ENCODE data around the gene KCNH2. TPM values are rescaled to one million over a fixed set of nuclear protein-coding genes. Genes with fewer than 3 reads are reported as not detected.

The KCNH2 gene
- total RNA-seq, 1 donor from 2014 or later, result 2.4 TPM

DNA sequence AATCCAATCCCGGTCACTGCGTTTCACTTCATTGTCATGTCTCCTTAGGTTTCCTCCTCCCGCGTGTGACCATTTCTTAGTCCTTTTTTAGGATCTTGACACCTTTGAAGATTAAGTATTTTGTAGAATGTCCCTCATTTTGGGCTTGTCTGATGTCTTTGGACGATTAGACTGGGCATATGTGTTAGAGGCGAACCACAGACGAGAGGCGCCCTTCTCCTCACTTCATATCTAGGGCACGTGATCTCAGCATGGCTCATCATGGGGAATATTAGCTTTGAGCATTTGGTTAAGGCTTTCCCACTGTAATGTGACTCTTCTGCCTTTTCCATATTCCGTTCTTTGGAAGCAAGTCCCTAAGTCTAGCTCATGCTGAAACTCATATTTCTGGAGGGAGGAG is 59.0 kb downstream of the KCNH2 start:
- intact Hi-C loops (cut with DNase I), result no loop called here
- H3K36me3 ChIP-seq, result no peaks in the 10 kb centered on the region

DNA sequence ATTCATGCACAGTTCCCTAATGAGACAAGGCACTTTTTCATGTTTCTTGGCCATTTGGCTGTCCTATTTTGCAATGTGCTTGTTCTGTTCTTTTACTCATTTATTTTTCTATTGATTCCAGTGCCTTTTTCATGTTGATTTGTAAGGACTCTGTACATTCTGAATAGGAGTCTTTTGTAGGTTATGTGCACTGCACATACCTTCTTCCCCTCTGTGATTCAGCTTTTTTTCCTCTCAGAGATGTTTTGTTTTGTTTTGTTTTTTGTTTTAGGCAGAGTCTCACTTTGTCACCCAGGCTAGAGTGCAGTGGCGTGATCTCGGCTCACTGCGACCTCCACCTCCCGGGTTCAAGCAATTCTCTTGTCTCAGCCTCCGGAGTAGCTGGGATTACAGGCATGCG is 59.7 kb downstream of the KCNH2 start:
- no peaks in the 10 kb centered on the region for H3K4me1 ChIP-seq
- DNase-seq, result no peak
- H3K27me3 ChIP-seq (ENCODE audit: low read depth), result peaks cover 6% of the 10 kb centered on the region
- intact Hi-C loops (cut with DNase I), result no loop called here
- no peak for ATAC-seq
- H3K9me3 ChIP-seq, result no peaks in the 10 kb centered on the region
- H3K4me3 ChIP-seq, result no peak overlapping the region
- no peaks in the 10 kb centered on the region for H3K36me3 ChIP-seq
- TF ChIP-seq, protein P1, sequence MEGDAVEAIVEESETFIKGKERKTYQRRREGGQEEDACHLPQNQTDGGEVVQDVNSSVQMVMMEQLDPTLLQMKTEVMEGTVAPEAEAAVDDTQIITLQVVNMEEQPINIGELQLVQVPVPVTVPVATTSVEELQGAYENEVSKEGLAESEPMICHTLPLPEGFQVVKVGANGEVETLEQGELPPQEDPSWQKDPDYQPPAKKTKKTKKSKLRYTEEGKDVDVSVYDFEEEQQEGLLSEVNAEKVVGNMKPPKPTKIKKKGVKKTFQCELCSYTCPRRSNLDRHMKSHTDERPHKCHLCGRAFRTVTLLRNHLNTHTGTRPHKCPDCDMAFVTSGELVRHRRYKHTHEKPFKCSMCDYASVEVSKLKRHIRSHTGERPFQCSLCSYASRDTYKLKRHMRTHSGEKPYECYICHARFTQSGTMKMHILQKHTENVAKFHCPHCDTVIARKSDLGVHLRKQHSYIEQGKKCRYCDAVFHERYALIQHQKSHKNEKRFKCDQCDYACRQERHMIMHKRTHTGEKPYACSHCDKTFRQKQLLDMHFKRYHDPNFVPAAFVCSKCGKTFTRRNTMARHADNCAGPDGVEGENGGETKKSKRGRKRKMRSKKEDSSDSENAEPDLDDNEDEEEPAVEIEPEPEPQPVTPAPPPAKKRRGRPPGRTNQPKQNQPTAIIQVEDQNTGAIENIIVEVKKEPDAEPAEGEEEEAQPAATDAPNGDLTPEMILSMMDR (IDR thresholded peaks at IDR 0.05), result no peak
- H3K27ac ChIP-seq, result no peak overlapping the region

More for the DNA sequence above, 59.0 kb downstream of the KCNH2 start:
- Histone ChIP-seq H3K9me3 (no peaks in the 10 kb centered on the region), H3K4me1 (no peaks in the 10 kb centered on the region), H3K4me3 (no peak overlapping the region), H3K27me3 (ENCODE audit: low read depth) (peaks cover 6% of the 10 kb centered on the region), H3K27ac (no peak overlapping the region)
- ATAC-seq (no peak), DNase-seq (no peak)
- TF ChIP-seq, protein P1 (IDR thresholded peaks at IDR 0.05), result no peak

DNA sequence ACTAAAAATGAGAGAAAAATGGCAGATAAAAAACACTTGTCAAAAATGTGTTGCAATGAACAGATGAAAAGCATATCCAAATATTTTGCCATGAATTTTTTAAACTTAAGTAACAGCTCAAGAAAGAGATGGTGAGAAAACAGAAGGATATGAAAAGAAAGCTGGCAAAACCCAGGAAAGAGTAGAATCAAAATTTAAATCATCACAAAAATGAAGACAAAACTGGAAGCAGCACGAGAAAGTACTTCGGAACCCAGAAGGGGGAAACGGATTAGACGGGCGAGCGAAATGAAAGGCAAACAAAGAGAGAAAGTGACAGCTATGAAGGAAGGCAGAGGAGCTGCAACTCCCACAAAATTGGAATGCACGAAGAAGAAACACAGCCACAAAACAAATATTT is 60.2 kb downstream of the KCNH2 start:
- H3K27ac ChIP-seq, result no peak overlapping the region
- no peaks in the 10 kb centered on the region for H3K36me3 ChIP-seq
- intact Hi-C loops (cut with DNase I), result no loop called here
- TF ChIP-seq, protein P1 (IDR thresholded peaks at IDR 0.05), result no peak
- DNase-seq, result no peak
- H3K27me3 ChIP-seq (ENCODE audit: low read depth), result peaks cover 6% of the 10 kb centered on the region
- no peaks in the 10 kb centered on the region for H3K4me1 ChIP-seq
- ATAC-seq, result no peak
- no peaks in the 10 kb centered on the region for H3K9me3 ChIP-seq
- no peak overlapping the region for H3K4me3 ChIP-seq

DNA sequence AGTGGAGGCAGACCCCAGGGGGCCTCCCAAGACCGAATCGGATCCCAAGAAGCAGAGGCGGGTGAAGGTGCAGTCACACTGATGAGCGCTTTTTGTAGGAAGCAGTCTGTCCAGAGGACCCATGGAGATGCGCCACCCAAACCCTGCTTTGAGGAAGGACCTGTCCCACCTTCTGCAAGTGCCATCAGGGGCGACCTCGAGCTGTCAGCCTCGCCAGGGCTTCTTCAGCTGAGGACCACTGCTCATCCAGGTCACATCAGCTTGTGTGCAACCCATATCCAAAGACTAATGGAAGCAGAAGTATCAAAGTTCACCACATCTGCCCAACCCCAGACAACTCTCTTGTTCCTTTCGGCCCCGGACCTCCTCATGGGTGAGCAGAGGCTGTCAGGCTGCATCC is 61.5 kb downstream of the KCNH2 start:
- intact Hi-C loops (cut with DNase I), result no loop called here
- no peak for DNase-seq
- no peak for ATAC-seq

DNA sequence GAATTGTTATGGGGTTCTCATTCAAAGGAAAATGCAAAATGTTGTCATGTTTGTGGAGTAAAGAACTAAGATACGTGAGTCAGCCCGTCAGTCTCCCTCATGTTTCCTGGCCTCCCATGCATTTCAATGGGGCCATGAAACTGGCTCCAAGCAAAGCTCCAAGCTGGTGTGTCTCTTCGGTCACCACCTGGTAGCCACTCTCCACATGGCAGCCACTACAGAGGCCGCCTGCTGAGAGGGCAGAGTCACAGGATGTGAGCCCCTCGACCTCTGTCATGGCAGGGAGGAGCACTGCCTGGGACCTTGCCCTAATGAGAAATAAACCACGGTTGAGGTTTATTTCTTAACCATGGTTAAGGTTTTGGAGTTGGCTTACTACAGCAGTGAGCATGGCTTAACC is 63.2 kb downstream of the KCNH2 start:
- no peak for ATAC-seq
- Histone ChIP-seq H3K27ac (no peak overlapping the region), H3K36me3 (no peaks in the 10 kb centered on the region), H3K4me3 (no peak overlapping the region), H3K27me3 (ENCODE audit: low read depth) (peaks cover 6% of the 10 kb centered on the region), H3K9me3 (no peaks in the 10 kb centered on the region), H3K4me1 (no peaks in the 10 kb centered on the region)
- intact Hi-C loops (cut with DNase I), result no loop called here
- TF ChIP-seq, protein P1 (IDR thresholded peaks at IDR 0.05), result no peak
- no peak for DNase-seq

More for the DNA sequence above, 61.5 kb downstream of the KCNH2 start:
- no peaks in the 10 kb centered on the region for H3K4me1 ChIP-seq
- no peaks in the 10 kb centered on the region for H3K36me3 ChIP-seq
- H3K4me3 ChIP-seq, result no peak overlapping the region
- H3K27me3 ChIP-seq (ENCODE audit: low read depth), result peaks cover 6% of the 10 kb centered on the region
- no peak overlapping the region for H3K27ac ChIP-seq
- no peaks in the 10 kb centered on the region for H3K9me3 ChIP-seq
- TF ChIP-seq, protein P1 (IDR thresholded peaks at IDR 0.05), result no peak

DNA sequence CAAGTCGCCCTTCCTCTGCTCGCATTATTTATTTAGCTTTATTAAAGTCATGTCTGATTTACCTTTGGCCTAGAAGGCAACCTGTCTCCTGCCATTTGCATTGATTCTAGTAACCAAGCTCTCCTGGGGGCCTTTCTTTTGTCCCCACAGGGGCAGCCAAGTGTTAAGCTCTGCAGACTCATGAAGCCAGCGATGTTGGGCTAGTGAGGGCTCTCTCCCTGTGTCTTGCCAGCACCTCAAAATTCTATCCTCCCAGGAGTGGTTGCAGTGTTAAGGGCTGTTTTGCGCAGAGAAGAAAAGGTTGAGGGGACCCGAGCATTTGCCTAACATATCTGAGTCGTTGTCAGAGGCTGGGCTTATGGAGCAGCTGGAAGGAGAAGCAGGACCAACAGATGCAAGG is 63.9 kb downstream of the KCNH2 start:
- H3K36me3 ChIP-seq, result no peaks in the 10 kb centered on the region
- H3K9me3 ChIP-seq, result no peaks in the 10 kb centered on the region
- H3K4me1 ChIP-seq, result no peaks in the 10 kb centered on the region
- H3K27me3 ChIP-seq (ENCODE audit: low read depth), result peaks cover 6% of the 10 kb centered on the region
- no peak overlapping the region for H3K27ac ChIP-seq
- ATAC-seq (no peak), DNase-seq (no peak)
- TF ChIP-seq, protein P1 (IDR thresholded peaks at IDR 0.05), result no peak
- intact Hi-C loops (cut with DNase I), result no loop called here
- H3K4me3 ChIP-seq, result no peak overlapping the region
